Left lung (tissue), 10 donors: ENCODE measurements around the gene ATP2A1. TPM values are rescaled to one million over a fixed set of nuclear protein-coding genes. Genes with fewer than 3 reads are reported as not detected.

Source experiments
- ATAC-seq: fragments of 200-7000 bp; cut with Tn5 transposase; one replicate; pipeline ENCODE4 v1.9.1; 2020; ENCODE audit warnings: moderate library complexity
- DNase-seq, 4 donors: peaks; one replicate each; pipeline ENCODE4 v3.0.0-alpha.2; 2013 to 2020
- H3K27ac ChIP-seq, 2 donors: fragments of 200-600 bp; sonication (generic) in 1 of 2; one replicate each; pipeline versions ENCODE4 v1.5.0 to v1.8.0; 2020 to 2021
- H3K27me3 ChIP-seq, 2 donors: fragments of 200-600 bp; sonication (generic) in 1 of 2; one replicate each; pipeline versions ENCODE4 v1.5.0 to v1.8.0; 2020 to 2021
- H3K36me3 ChIP-seq, 2 donors: fragments of 200-600 bp; sonication (generic) in 1 of 2; one replicate each; pipeline versions ENCODE4 v1.5.0 to v1.8.0; 2020 to 2021
- H3K4me1 ChIP-seq, 2 donors: fragments of 200-600 bp; one replicate each; pipeline ENCODE4 v1.8.0; 2021
- H3K4me3 ChIP-seq, 2 donors: fragments of 200-600 bp; sonication (generic) in 1 of 2; one replicate each; pipeline versions ENCODE4 v1.5.0 to v1.8.0; 2020 to 2021; ENCODE audit warnings: mild to moderate bottlenecking in 1 of 2
- H3K9me3 ChIP-seq, 2 donors: fragments of 200-600 bp; sonication (generic) in 1 of 2; one replicate each; pipeline versions ENCODE4 v1.5.0 to v1.8.0; 2020 to 2021
- CTCF ChIP-seq, 2 donors: fragments of 200-600 bp; sonication (generic) in 1 of 2; IDR thresholded peaks; one replicate each; pipeline versions ENCODE4 v1.5.0 to v1.8.0; 2021; ENCODE audit warnings: antibody characterized with exemption in 2 of 2
- intact Hi-C, 2 donors: fragments of 100-400 bp; cut with DNase I; formaldehyde crosslinking; loops; one replicate each; pipeline versions ENCODE4 v1.11.2 to v1.14.2; 2022
- polyA plus RNA-seq, 6 donors: library from polyadenylated mRNA; unstranded; fragments of 120-200 nt; gene quantifications; one replicate each; pipeline ENCODE4 v1.2.1, GENCODE V29; 2013; ENCODE audit not compliant: insufficient read length in 6 of 6
- total RNA-seq, 2 donors: library from RNA; stranded (reverse); fragmentation: NEBNext Ultra II Directional; extraction: Animal tissue kit (Norgen Biotek cat#: 25700); gene quantifications; one replicate each; pipeline ENCODE4 v1.2.1, GENCODE V29; 2021
- donor health status: DM: no; HTN: yes; CAD: no.
- donor health status: DM: no; HTN: no; CAD: no.

Gene ATP2A1
- total and polyA plus RNA-seq, 8 donors: 0.38 to 3.1 (median 2.5) TPM

DNA sequence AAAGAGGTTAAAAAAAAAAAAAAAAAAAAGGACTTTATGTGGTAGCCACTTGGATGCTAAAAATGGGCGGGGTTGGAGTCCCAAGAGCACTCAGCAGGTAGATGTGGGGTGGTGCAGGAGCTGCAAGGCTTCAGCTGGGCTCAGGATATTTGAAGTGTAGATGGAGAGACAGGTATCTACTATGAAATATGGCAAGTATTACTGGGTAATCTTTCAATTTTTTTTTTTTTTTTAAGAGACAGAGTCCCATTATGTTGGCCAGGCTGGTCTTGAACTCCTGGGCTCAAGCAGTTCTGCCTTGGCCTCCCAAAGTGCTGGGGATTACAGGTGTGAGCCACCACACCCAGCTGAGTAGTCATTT, 39.8 kb upstream of the ATP2A1 start:
- no peak for TF ChIP-seq CTCF (IDR thresholded peaks at IDR 0.05)
- ATAC-seq: no peak
- H3K27me3 ChIP-seq: no peaks in the 10 kb centered on the region
- H3K9me3 ChIP-seq: no peaks in the 10 kb centered on the region
- H3K4me1 ChIP-seq: no peaks in the 10 kb centered on the region
- DNase-seq: no peak
- H3K36me3 ChIP-seq: peaks cover 4 to 95% of the 10 kb centered on the region in 2 donors
- no peak overlapping the region for H3K4me3 ChIP-seq
- intact Hi-C loops: no loop called here
- H3K27ac ChIP-seq: no peak overlapping the region

DNA sequence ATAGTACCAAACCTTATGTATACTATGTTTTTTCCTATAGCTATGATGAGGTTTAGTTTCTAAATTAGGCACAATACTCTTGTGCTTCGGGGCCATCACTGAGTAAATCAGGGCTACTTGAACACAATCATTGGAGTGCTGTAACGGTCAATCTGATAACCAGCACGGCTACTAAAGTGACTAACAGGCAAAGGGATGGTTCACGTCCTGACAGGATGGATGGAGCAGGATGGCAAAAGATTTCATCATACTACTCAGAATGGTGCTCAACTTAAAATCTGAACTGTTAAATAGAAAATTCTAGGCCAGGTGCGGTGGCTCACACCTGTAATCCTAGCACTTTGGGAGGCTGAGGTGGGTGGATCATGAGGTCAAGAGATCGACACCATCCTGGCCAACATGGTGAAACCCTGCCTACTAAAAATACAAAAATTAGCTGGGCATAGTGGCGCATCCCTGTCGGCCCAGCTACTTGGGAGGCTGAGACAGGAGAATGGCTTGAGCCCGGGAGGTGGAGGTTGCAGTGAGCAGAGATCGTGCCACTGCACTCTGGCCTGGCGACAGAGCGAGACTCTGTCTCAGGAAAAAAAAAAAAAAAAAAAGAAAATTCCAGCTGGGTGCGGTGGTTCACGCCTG, 39.2 kb upstream of the ATP2A1 start:
- DNase-seq (no peak), ATAC-seq (no peak)
- no peaks in the 10 kb centered on the region for H3K9me3 ChIP-seq
- H3K4me1 ChIP-seq: no peaks in the 10 kb centered on the region
- H3K27ac ChIP-seq: no peak overlapping the region
- no peak overlapping the region for H3K4me3 ChIP-seq
- intact Hi-C loops: no loop called here
- H3K36me3 ChIP-seq: peaks cover 0 to 95% of the 10 kb centered on the region in 2 donors
- H3K27me3 ChIP-seq: no peaks in the 10 kb centered on the region
- no peak for TF ChIP-seq CTCF (IDR thresholded peaks at IDR 0.05)

GRCh38 chr16:28839899-28840298, 38.4 kb upstream of the ATP2A1 start:
- TF ChIP-seq CTCF (IDR thresholded peaks at IDR 0.05): no peak

DNA sequence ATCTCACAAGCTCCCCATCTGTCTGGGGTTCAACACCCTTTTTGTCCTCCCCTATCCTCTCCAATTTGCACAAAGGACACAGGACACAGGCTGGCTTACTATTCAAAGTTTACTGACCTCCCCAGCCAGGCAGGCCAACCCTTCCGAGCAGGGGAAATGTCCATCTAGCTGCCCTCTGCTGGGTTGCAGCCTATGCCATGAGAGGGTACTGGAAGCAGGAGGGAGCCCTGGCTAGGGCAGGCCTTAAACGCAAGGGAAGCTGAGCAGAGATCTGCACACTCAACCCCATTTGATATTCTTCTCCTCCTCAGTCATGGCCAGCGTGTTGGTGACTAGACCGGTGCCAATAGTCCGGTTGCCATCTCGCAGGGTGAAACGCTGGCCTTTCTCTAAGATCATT, 35.6 kb upstream of the ATP2A1 start:
- H3K36me3 ChIP-seq: peaks cover 0 to 68% of the 10 kb centered on the region in 2 donors
- no peak for ATAC-seq

More at GRCh38 chr16:28839899-28840298, 38.4 kb upstream of the ATP2A1 start:
- intact Hi-C loops: no loop called here
- Histone ChIP-seq H3K27ac (peak overlapping the region in 1 of 2 donors; percentile 50), H3K4me1 (peaks cover 1 to 5% of the 10 kb centered on the region in 2 donors), H3K27me3 (no peaks in the 10 kb centered on the region), H3K4me3 (no peak overlapping the region), H3K36me3 (peaks cover 0 to 95% of the 10 kb centered on the region in 2 donors), H3K9me3 (no peaks in the 10 kb centered on the region)
- DNase-seq (no peak), ATAC-seq (no peak)

DNA sequence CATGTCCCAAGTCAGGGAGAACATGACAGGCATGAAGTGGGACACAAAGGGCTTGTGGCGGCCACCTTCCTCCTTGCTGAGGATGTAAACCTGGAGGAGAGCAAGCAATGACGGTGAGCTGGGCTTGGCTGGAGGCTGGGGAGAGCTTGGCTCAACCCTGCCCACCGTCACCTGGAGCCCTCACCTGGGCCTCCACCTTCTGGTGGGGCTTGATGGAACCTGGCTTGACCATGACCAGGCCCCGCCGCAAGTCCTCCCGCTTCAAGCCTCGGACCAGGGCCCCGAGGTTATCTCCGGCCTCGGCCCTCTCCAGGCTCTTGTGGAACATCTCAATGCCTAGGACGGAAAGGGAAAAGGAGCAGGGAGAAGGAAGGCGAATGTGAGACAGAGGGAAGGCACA, 34.5 kb upstream of the ATP2A1 start:
- Histone ChIP-seq H3K36me3 (peaks cover 0 to 57% of the 10 kb centered on the region in 2 donors), H3K27me3 (no peaks in the 10 kb centered on the region), H3K4me3 (no peak overlapping the region), H3K27ac (no peak overlapping the region), H3K9me3 (no peaks in the 10 kb centered on the region), H3K4me1 (peaks cover 7 to 23% of the 10 kb centered on the region in 2 donors)
- TF ChIP-seq CTCF (IDR thresholded peaks at IDR 0.05): no peak
- intact Hi-C loops: no loop called here
- DNase-seq: no peak
- ATAC-seq: no peak

More for the DNA sequence above, 35.6 kb upstream of the ATP2A1 start:
- no peak for TF ChIP-seq CTCF (IDR thresholded peaks at IDR 0.05)
- Histone ChIP-seq H3K9me3 (no peaks in the 10 kb centered on the region), H3K27ac (no peak overlapping the region), H3K4me1 (peaks cover 7 to 23% of the 10 kb centered on the region in 2 donors), H3K4me3 (no peak overlapping the region), H3K27me3 (no peaks in the 10 kb centered on the region)
- no peak for DNase-seq
- intact Hi-C loops: no loop called here
